HG02973 (cell line): ENCODE data around the gene CARD19.

Experiments
- ATAC-seq: cut with Tn5 transposase; IDR thresholded peaks from one replicate; pipeline ENCODE4 v1.9.1; 2021; ENCODE audit warnings: moderate library complexity; ENCODE audit not compliant: unreplicated experiment

Gene CARD19

DNA sequence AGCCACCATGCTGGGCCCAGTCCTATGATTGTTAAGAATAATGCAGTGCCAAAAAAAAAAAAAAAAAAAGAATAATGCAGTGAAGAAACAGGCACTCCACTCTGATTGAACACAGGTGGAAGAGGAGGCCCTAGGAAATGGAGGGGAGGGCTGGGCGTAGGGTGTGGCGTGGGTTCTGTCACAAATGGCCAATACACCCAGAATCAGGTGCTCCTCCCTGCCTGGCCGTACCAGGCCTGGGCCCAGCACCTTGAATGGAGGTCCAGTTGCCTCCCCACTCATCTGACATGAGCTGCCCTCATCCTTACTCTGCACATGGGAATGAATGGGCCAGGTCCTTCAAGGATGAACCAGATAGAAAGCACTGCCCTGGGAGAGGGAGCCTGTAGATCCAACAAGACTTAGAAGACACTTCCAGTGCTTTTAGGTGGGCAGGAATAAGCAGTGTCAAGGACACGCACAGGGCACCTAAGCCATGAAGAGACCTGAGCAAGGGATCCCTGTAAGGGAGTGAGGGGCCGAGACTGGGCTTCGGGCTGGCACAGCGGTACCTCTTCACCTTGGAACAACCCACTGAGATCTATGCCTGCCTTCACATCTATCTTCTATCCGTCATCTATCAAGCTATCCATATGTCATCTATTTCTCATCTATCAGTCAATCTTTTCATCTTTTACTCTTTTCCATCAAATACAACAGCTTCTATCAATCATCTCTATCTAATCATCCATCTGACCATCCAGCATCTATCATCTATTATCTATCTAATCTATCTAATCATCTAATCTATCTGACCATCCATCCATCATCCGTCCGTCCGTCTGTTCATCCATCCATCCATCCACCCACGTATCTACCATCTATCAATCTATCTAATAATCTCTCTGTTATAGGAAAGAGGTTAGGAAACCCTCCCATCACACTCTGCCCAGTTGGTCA lies 22.2 kb downstream of the CARD19 start:
- ATAC-seq = no peak

DNA sequence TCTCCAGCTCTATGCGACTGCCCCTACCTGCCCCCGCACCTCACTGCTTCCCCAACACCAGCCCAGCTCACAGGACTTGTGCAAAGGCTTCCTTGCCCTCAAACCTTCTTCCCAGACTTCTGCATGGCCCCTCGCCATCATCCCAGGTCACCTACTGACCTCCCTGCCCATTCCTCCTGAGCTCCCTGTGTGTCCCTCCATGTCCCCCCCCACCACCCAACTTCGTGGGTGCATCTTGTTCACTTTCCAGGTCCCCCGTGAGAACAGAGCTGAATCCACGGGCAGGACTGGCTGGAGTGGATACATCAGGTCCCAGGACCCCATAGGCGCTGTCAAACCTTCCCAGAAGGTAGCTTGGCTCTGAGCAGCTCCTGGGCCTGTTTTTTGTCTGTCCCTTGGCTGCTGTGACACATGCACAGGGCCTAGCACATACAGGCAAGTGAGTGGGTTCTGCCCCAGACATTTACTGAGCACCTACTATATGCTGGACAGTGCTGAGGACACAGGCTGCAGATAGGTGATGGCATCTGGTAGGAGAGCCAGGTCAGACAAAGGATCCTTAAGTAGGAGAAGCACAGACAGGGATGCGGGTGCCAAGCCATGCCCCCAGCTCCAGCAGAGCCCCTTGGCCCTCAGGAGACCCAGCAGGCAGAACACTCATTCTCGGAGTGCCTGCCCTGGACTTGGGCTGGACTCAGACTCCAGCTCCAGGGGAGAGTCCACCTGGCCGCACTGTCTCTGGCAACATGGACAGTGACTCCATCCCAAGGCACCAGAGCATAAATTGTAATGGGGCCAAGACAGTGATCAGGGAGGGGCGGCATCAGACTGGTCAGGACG lies 23.1 kb downstream of the CARD19 start:
- ATAC-seq = no peak

DNA sequence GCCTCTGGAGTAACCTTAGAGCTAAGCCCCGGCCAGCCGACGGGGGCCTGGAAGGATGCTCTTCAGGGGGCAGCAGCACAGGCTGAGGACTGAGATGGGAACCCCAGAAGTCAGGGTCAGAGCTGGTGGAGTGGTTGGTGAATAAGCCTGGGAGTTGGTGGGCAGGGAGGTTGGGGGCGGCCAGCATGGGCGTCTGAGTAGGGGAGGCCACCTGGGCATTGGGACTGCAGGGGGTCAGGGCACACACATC lies 23.6 kb downstream of the CARD19 start:
- no peak for ATAC-seq

DNA sequence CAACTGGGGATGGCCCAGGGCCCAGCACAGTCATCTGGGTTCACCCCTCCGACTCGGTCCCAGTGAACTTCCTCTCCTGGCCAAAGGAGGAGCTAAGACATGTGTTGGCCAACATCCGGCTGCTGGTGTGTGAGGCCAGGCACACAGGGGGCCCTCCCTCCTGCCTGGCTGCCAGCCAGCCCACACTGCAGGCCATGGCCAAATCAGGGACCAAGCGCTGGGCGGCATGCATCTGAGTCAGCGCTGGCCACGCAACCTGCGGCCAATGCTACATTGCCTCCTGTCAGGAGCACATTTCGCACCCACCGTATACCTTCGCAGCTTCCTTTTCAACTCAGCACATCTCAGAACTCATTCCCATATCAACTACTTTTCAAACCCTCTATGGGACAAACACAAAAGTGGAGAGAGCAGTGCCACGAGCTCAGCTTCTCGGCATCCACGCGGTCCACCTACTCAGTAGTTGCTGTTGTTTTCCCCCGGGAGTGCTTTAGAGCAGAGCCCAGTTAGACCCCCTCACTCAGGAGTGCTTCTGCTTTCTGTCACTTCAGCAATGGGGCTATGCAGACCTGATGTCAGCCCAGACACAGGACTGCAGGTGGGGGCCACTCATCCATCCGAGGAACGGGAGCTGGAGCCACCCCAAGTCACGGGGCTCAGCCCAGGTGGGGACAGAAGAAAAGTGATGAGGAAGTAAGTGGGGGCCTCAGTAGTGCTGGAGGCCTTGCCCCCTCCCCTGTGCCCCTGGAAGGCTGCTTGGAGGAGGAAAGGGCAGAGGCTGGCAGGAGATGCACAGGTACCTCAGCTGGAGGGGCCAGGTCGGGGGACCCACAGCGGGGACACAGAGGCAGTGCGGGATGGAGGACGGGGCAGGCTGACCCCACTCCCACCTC lies 24.2 kb downstream of the CARD19 start:
- peak; percentile 88 for ATAC-seq

DNA sequence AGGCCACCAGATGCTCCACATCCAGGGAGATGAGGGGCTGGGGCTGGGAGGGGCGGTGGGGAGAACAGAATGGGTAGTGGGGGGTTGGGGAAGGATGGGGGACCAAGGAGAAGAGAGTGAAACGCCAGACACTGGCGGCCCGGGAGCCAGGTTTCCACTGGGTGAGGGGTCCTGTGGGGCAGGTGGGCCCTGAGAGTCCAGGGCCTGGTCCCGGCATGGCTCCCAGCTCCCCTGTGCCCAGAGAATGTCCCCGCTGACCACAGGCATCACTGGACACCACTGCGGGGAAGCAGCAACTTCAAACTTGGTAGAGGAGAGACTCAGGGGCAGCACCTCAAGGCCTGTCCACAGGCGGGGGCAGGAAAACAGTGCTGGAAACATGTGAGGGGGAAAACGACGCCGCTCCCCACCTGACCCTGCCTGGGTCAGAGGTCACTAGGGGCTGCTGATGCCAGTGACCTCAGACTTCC lies 24.9 kb downstream of the CARD19 start:
- no peak for ATAC-seq

DNA sequence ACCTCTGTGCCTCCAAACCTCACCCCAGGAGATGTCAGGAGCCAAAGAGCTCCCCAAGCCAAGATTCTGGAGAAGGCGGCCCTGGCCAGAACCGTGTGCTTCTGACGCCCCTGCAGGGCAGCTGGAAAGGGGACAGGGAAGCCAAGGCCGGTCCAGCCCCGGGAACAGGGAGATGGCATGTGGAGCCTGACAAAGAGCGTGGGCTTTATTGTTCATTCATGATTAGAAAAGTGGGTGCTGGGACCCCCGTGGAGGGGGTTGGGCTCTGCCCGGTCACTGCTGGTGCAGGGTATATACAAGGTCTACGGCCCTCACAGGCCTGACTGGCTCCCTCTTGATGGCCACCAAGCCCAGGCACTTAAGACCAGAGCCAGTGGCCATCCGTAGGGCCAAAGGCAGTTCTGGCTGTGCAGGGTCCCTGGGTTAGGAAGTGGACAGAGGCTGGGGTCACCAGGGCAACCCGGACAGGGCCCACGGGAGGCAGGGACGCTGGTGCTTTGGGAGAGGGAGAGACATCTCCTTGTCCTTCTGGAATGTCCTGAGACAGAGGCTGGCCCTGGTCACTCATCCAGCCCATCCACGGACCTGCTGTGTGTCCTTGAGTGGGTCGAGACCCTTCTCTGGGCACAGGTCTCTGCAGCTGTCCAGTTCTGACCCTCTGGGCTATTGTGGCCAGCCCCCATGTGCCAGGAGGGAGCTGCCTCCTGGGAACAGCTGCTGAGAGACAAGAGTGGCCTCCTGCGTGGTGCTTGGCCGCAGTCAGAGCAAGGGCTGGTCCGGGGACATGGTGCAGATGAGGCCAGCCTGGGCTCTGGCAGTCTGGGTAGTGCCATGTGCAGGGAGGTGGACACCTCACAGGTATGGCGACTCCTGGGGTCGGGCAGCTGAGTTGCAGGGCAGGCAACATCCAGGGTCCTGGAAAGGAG lies 25.6 kb downstream of the CARD19 start:
- ATAC-seq = no peak

DNA sequence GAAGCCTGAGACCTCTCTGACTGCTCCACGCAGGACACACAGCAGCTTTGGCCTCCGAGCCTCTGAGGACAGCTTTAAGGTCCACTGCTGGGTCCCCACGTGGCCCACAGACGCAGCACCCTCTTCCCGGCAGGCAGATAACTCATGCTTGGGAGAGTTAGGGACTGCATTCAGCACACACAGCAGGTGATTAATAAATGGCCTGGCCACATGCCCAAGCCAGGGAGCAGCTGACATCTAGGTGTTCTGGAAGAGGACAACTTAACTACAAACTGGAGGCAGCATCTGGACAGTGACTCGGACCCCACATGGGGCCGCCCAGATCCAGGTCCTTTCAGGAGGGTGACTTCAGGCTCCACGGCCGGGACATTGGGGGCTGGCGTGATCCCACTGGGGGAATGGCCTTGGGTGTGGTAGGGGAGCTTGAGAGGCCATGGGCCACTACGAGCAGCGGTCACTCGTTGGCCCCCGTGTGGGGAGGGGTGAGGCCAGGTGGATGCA lies 26.8 kb downstream of the CARD19 start:
- ATAC-seq = no peak

DNA sequence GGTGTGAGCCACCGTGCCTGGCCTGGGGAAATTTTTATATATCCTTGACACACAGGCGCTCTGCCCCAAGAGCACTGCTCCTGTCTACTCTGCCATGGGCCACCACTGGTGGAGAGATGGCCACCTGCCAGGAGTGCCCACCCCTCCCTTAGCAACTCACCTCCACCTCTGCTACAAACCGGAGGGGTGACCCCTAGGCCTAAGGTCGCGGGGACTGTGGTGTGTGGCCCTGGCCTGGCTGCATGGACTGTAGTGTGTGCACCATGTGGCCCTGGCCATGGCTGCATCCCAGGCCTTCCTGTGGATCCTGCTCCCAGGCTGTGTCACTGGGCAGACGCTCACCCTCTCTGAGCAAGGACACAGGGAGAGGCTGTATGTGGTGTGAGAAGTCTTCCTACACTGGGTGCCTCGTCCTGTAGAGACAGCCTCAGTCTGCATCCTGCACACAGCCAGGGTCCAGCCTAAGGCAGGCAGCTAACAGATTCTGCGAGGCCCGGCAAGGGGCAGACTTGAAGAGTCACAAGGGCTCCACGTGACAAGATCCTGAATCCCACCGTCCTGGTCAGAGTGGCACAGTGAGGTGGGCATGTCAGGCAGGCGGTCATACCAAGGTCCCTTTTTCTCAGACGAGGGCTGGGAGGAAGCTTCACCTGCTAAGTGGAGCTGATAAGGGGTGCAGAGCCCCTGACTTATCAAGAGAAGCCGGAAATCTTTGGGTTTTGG lies 27.7 kb downstream of the CARD19 start:
- no peak for ATAC-seq

DNA sequence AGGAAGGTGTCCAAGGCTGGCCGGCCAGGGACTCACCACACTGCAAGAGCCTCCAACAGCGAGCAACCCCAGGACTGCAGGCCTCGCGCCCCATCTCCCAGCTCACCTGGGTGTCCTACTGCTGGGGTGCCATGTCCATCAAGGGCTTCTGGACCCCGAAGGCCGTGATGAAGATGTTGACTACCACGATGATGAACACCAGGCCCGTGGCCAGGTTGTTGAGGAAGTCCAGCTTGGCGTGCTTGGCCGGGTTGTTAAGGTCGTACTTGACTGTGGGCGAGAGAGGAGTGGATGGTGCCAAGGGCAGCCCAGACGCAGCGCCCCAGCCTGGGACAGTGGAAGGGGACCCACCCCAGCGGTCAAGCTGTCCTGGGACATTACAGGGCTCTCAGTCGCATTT lies 28.8 kb downstream of the CARD19 start:
- no peak for ATAC-seq

DNA sequence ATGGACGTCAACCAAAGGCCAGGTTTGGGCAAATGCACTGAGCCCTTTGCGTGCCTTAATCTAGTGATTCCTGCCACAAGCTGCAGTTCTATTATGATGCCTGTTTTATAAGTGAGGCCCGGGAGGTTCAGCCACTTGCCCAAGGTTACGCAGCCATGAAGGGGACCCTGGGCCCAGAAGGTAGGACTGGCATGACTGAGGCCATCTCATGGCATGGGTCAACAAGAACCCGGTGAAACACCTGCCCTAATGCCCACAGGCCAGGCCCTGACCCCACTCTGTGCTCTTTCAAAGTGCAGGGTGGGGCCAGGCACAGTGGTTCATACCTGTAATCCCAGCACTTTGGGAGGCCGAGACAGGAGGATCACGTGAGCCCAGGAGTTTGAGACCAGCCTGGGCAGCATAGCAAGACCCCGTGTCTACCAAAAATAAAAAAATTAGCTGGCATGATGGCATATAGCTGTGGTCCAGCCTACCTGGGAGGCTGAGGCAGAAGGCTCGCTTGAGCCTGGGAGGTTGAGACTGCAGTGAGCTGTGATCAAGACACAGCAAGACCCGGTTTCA lies 29.4 kb downstream of the CARD19 start:
- no peak for ATAC-seq

DNA sequence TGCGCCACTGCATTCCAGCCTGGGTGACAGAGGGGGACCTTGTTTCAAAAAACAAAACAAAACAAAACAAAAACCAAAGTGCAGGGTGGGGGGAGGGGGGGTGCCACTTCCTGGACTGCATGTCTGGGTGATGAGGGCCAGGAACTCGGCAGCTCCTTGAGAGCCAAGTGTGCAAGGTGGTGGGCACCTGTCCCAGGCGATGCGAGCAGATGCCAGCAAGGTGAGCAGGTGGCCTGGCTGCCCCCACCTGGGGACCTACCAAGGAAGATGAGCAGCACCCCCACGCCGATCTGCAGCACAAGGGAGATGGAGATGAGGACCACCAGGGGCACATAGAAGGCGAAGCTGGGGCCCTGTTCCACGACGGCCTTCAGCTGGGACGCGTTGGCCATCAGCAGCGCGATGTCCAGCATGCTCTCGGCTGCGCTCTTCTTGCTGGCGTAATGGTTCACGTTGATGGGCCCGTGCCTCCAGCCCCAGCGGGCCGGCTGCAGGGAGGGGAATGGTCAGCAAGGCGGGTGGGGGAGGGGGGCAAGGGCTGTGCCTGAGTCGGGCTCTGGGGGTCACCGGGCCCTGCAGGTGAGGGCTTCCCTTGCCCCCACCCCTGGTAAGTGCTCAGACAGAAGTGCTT lies 30.2 kb downstream of the CARD19 start:
- ATAC-seq = no peak

DNA sequence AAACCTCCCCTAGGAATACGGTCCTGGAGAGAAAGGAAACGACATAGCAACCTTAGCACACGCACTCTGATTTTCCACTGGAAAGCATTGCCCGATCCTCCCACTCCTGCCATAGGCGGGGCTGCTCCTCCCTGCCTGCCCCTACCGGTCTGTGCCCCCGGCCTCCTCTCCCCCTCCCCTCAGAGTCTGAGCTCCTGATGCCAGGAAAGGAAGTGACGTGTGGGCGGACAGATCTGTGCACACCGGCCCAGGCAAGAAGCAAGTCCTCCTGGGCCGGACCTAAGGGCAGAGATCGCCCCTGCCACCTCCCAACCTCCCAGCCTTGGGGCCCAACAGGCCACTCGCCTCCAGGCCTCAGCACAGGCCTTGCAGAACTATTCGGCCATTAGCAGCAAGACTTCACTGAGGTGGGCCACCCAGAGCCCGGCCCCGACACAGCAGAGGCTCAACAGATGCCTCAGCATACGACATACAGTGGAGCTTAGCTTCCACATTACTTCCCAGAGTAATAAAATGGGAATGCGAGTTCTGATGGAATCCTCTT lies 30.9 kb downstream of the CARD19 start:
- no peak for ATAC-seq

DNA sequence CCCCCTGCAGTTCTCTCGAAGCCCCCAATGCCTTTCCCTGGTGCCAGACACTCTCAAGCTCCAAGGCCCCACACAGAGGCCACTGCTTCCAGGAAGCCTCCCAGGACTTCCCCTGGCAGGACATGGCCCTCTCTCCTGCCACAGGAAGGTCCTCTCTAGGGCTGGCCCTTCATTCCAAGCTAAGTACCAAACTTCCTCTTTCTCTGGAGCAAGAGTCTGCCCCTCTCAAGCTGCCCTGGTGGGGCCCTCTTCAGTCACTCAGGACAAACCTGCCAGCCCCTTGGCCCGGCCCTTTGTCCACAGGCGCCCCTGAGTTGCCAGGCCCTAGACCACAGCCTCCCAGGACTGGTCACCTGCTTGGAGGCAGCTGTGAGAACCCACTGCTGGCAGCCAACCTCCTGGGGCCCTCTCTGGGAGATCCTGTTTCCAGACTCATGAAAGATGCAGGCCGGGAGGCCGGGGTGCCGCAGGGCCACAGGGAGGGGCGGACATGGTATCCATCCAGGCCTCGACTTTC lies 31.4 kb downstream of the CARD19 start:
- no peak for ATAC-seq

DNA sequence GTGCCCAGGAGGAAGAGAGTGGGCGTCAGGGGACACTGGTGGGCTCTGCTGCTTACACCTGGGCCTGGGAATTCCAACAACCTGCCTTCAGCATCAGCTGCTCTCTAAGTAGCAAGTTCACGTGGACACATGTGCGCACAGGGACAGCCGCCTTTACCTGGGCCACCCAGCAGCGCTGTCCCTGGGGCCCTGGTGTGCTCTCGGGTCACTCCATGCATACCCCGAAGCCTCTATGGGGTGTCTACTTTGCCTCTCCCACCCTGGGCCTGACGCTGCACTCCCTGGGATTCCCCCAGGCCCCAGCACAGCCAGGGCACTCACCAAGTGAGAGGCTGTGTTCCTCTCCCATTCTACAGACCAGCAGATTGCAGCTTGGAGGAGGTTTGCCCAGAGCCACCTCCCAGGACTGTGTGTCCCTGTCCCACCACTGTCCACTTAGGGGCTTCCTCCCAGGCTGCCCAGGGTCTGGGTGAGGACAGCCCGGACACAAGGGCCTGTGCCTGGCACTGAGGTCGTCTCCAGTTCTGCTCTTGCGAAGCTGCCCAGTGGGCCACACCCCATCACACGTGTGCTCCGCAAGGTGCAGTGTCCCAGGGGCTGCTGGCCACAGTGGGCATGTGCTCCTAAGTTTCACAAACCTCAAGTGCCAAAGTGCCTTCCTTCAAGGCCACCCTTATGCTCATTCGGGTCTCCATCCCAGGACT lies 32.1 kb downstream of the CARD19 start:
- no peak for ATAC-seq

DNA sequence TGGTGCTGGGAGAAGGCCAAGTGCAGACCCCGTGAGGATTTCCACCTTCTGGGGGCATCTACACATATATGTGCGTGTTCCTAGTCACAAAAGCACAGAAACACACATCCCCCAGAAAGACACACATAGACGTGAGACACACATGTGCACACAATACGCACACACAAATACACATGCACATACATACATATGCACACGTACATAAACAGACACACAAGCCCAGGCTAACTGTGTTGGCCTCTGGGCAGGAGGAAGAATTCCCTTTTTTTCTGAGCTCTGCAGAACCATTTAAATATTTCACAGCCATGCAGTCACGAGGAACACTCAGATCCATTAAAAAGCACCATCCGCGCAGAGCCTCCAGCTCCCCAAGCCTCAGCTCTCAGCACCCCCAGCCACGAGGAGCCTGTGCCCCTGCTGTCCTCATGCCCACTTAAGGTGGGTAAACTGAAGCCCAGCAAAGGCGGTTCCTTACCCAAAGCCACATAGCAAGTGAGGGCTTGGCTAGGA lies 32.8 kb downstream of the CARD19 start:
- ATAC-seq = no peak

DNA sequence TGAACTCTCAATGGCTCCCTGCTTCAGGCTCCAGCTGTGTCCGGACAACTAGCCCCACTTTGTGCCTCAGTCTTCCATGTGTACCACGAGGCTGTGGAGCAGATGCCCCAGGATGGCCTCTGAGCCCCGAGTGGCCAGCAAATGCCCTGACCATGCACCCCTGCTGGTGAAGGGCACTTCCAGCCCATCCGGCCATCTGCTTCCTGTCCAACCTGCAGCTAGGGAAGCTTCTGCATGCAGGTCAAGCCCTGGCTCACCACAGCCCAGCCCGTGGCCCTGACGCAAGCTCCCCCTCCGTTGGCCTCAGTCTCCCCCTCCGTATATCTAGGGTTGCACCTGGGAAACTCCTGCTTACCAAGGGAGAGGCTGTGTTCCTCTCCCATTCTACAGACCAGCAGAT lies 33.3 kb downstream of the CARD19 start:
- no peak for ATAC-seq
